Measurements from ENCODE around the gene HDGFL2.

- TF ChIP-seq CTCF (conservative IDR thresholded peaks at IDR 0.05 in 1 of 2, IDR thresholded peaks at IDR 0.05 in 1 of 2; ENCODE audit: low read depth in 1 of 2, low read length in 2 of 2) (no peak), EZH2 (IDR thresholded peaks at IDR 0.05; ENCODE audit: low read length, missing control alignments) (no peak)
Observed at GRCh38 chr19:4431296-4431695, 40.8 kb upstream of the HDGFL2 start.
